ENCODE measurements around the gene OCRL.

The OCRL gene

GRCh38 chrX:129617420-129617819 is 77.4 kb downstream of the OCRL start:
- TF ChIP-seq CTCF (IDR thresholded peaks at IDR 0.05; ENCODE audit: borderline replicate concordance, extremely low read depth, low read length, poor library complexity, severe bottlenecking) (no peak), EZH2 (IDR thresholded peaks at IDR 0.05; ENCODE audit: borderline replicate concordance, low read depth, low read length, severe bottlenecking) (no peak)
- no peak for ATAC-seq (ENCODE audit: insufficient read depth, low read depth)
- Histone ChIP-seq H3K9me3 (ENCODE audit: insufficient read depth, low read length, severe bottlenecking) (no peaks in the 10 kb centered on the region), H3K4me1 (ENCODE audit: insufficient read depth, low read length) (no peaks in the 10 kb centered on the region), H3K79me2 (ENCODE audit: insufficient read depth, low read length) (no peaks in the 10 kb centered on the region), H3K9ac (ENCODE audit: low read depth, low read length) (no peak overlapping the region), H3K27ac (ENCODE audit: low read length) (no peak overlapping the region), H4K20me1 (ENCODE audit: insufficient read depth, low read length) (no peaks in the 10 kb centered on the region), H3K36me3 (ENCODE audit: insufficient read depth, low read length) (no peaks in the 10 kb centered on the region), H3K4me2 (ENCODE audit: insufficient read depth, low read length) (no peak overlapping the region), H2AFZ (ENCODE audit: low read depth, low read length) (no peak overlapping the region), H3K4me3 (ENCODE audit: low read depth in 1 of 2, low read length in 2 of 2) (no peak overlapping the region), H3K27me3 (ENCODE audit: insufficient read depth, low read length, poor library complexity) (no peaks in the 10 kb centered on the region)
- no peak for DNase-seq

GRCh38 chrX:129618997-129619396 is 78.9 kb downstream of the OCRL start:
- H3K4me2 ChIP-seq (ENCODE audit: insufficient read depth, low read length), result no peak overlapping the region
- no peaks in the 10 kb centered on the region for H3K36me3 ChIP-seq (ENCODE audit: insufficient read depth, low read length)
- H3K9ac ChIP-seq (ENCODE audit: low read depth, low read length), result no peak overlapping the region
- no peak for DNase-seq
- no peaks in the 10 kb centered on the region for H3K4me1 ChIP-seq (ENCODE audit: insufficient read depth, low read length)
- no peak overlapping the region for H2AFZ ChIP-seq (ENCODE audit: low read depth, low read length)
- no peak for ATAC-seq (ENCODE audit: insufficient read depth, low read depth)
- no peak overlapping the region for H3K27ac ChIP-seq (ENCODE audit: low read length)
- H4K20me1 ChIP-seq (ENCODE audit: insufficient read depth, low read length), result no peaks in the 10 kb centered on the region
- H3K79me2 ChIP-seq (ENCODE audit: insufficient read depth, low read length), result no peaks in the 10 kb centered on the region
- H3K27me3 ChIP-seq (ENCODE audit: insufficient read depth, low read length, poor library complexity), result no peaks in the 10 kb centered on the region
- H3K4me3 ChIP-seq (ENCODE audit: low read depth in 1 of 2, low read length in 2 of 2), result no peak overlapping the region
- H3K9me3 ChIP-seq (ENCODE audit: insufficient read depth, low read length, severe bottlenecking), result no peaks in the 10 kb centered on the region
- TF ChIP-seq EZH2 (IDR thresholded peaks at IDR 0.05; ENCODE audit: borderline replicate concordance, low read depth, low read length, severe bottlenecking), result no peak
- TF ChIP-seq CTCF (IDR thresholded peaks at IDR 0.05; ENCODE audit: borderline replicate concordance, extremely low read depth, low read length, poor library complexity, severe bottlenecking), result no peak

GRCh38 chrX:129622757-129623301 is 82.8 kb downstream of the OCRL start:
- DNase-seq, result peak; percentile 44
- Histone ChIP-seq H3K4me2 (ENCODE audit: insufficient read depth, low read length) (no peak overlapping the region), H3K9ac (ENCODE audit: low read depth, low read length) (no peak overlapping the region), H2AFZ (ENCODE audit: low read depth, low read length) (no peak overlapping the region), H3K27ac (ENCODE audit: low read length) (no peak overlapping the region), H3K36me3 (ENCODE audit: insufficient read depth, low read length) (no peaks in the 10 kb centered on the region), H3K4me3 (ENCODE audit: low read depth in 1 of 2, low read length in 2 of 2) (no peak overlapping the region), H3K79me2 (ENCODE audit: insufficient read depth, low read length) (no peaks in the 10 kb centered on the region), H3K27me3 (ENCODE audit: insufficient read depth, low read length, poor library complexity) (no peaks in the 10 kb centered on the region), H3K9me3 (ENCODE audit: insufficient read depth, low read length, severe bottlenecking) (no peaks in the 10 kb centered on the region), H3K4me1 (ENCODE audit: insufficient read depth, low read length) (peaks cover 17% of the 10 kb centered on the region), H4K20me1 (ENCODE audit: insufficient read depth, low read length) (no peaks in the 10 kb centered on the region)
- ATAC-seq (ENCODE audit: insufficient read depth, low read depth), result peak; percentile 72
- TF ChIP-seq EZH2 (IDR thresholded peaks at IDR 0.05; ENCODE audit: borderline replicate concordance, low read depth, low read length, severe bottlenecking) (no peak), CTCF (IDR thresholded peaks at IDR 0.05; ENCODE audit: borderline replicate concordance, extremely low read depth, low read length, poor library complexity, severe bottlenecking) (no peak)

- Histone ChIP-seq H3K27ac (ENCODE audit: low read length) (no peak overlapping the region), H3K4me2 (ENCODE audit: insufficient read depth, low read length) (no peak overlapping the region)
- DNase-seq, result no peak
Measured at GRCh38 chrX:129626026-129626425, 86.0 kb downstream of the OCRL start.

More at GRCh38 chrX:129626026-129626425, 86.0 kb downstream of the OCRL start:
- Histone ChIP-seq H3K4me1 (ENCODE audit: insufficient read depth, low read length) (peaks cover 17% of the 10 kb centered on the region), H4K20me1 (ENCODE audit: insufficient read depth, low read length) (no peaks in the 10 kb centered on the region), H3K27me3 (ENCODE audit: insufficient read depth, low read length, poor library complexity) (no peaks in the 10 kb centered on the region), H3K79me2 (ENCODE audit: insufficient read depth, low read length) (no peaks in the 10 kb centered on the region), H3K36me3 (ENCODE audit: insufficient read depth, low read length) (no peaks in the 10 kb centered on the region), H3K9me3 (ENCODE audit: insufficient read depth, low read length, severe bottlenecking) (no peaks in the 10 kb centered on the region), H3K4me3 (ENCODE audit: low read depth in 1 of 2, low read length in 2 of 2) (no peak overlapping the region), H3K9ac (ENCODE audit: low read depth, low read length) (no peak overlapping the region), H2AFZ (ENCODE audit: low read depth, low read length) (no peak overlapping the region)
- peak; percentile 69 for ATAC-seq (ENCODE audit: insufficient read depth, low read depth)
- no peak for TF ChIP-seq EZH2 (IDR thresholded peaks at IDR 0.05; ENCODE audit: borderline replicate concordance, low read depth, low read length, severe bottlenecking)
- no peak for TF ChIP-seq CTCF (IDR thresholded peaks at IDR 0.05; ENCODE audit: borderline replicate concordance, extremely low read depth, low read length, poor library complexity, severe bottlenecking)
